AG04449 (cell line): Measurements from ENCODE around the gene TFAP2B.

Experiments
- CTCF ChIA-PET: fragments of 350-600 bp; formaldehyde crosslinking; extraction: SDS; loops from one replicate; lab custom pipeline; 2021; ENCODE audit warnings: antibody characterized with exemption; lab: Yijun Ruan, JAX
- POLR2A ChIA-PET: fragments of 400-600, 350-600 bp; formaldehyde crosslinking; extraction: SDS; loops from one replicate; lab custom pipeline; 2020; ENCODE audit warnings: antibody characterized with exemption, inconsistent platforms; lab: Yijun Ruan, JAX
- DNase-seq: peaks from one replicate; pipeline ENCODE4 v3.0.0-alpha.2; 2010; ENCODE audit warnings: low read depth, low spot score
- H3K4me3 ChIP-seq: 2 replicates; pipeline ENCODE4 v1.5.1; 2011; ENCODE audit warnings: low read depth, mild to moderate bottlenecking, control low read depth, low read length
- CTCF ChIP-seq: IDR thresholded peaks from one replicate; pipeline ENCODE4 v1.5.1; 2011; ENCODE audit warnings: mild to moderate bottlenecking, moderate library complexity, low read length, control low read depth, inconsistent platforms; ENCODE audit not compliant: insufficient read depth; ENCODE audit errors: missing control alignments

TFAP2B gene

GRCh38 chr6:50825375-50826036 lies 6.8 kb downstream of the TFAP2B start:
- no peak overlapping the region for H3K4me3 ChIP-seq
- no peak for TF ChIP-seq CTCF
- ChIA-PET CTCF (interaction anchor here (1.8 kb wide), 1 partner anchor 10 kb away, joined by 7 read pairs; no protein-coding TSS in a partner anchor), POLR2A (no interaction called here)
- DNase-seq: no peak

GRCh38 chr6:50826037-50826761 lies 7.5 kb downstream of the TFAP2B start:
- ChIA-PET POLR2A (no interaction called here), CTCF (no interaction called here)
- DNase-seq: no peak
- no peak for TF ChIP-seq CTCF
- H3K4me3 ChIP-seq: no peak overlapping the region

- no peak for TF ChIP-seq CTCF
- H3K4me3 ChIP-seq: no peak overlapping the region
- POLR2A ChIA-PET: no interaction called here
- CTCF ChIA-PET: no interaction called here
- no peak for DNase-seq
Measured at GRCh38 chr6:50826803-50827202, 8.1 kb downstream of the TFAP2B start.

GRCh38 chr6:50829049-50829448 lies 10.4 kb downstream of the TFAP2B start:
- POLR2A ChIA-PET: no interaction called here
- TF ChIP-seq CTCF: no peak
- CTCF ChIA-PET: interaction anchor here (1.4 kb wide), 1 partner anchor 10 kb away, joined by 4 read pairs; the partner anchor contains the start of gene TFAP2B
- no peak for DNase-seq
- no peak overlapping the region for H3K4me3 ChIP-seq

- POLR2A ChIA-PET: no interaction called here
- CTCF ChIA-PET: interaction anchor here (1.0 to 1.4 kb wide), 4 partner anchors 11 to 1129 kb away, joined by 3 to 4 read pairs (median 4); partner anchors contain the start of gene TFAP2B
Measured at GRCh38 chr6:50829898-50830444, 11.3 kb downstream of the TFAP2B start.

More at GRCh38 chr6:50829898-50830444, 11.3 kb downstream of the TFAP2B start:
- DNase-seq: no peak
- no peak for TF ChIP-seq CTCF
- no peak overlapping the region for H3K4me3 ChIP-seq
